GM19438 (cell line): Measurements from ENCODE around the gene ENOSF1.
"Not testable (repeated sequence)": the region's sequence is repeated elsewhere in the genome, so short reads cannot be mapped to it uniquely, and the experiment has no call there.

ENCODE experiments used
- ATAC-seq: cut with Tn5 transposase; IDR thresholded peaks from one replicate; pipeline ENCODE4 v1.9.1; 2021; ENCODE audit warnings: low read depth; ENCODE audit not compliant: unreplicated experiment

The ENOSF1 gene

DNA sequence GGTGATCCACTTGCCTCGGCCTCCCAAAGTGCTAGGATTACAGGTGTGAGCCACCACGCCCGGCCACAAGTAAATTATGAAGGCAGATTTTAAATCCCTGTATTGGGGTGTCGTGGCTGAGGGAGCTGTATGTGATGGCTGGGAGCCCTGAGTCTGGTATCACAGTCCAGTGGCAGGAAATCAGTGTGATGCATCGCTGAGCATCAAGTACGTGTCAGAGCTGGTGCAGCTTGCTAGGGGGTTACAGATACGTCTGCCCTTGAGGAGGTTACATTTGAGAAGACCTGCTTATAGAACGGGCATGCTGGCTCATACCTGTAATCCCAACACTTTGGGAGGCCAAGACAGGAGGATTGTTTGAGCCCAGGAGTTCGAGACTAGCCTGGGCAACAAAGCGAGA, 4.3 kb downstream of the ENOSF1 start:
- ATAC-seq: no peak

DNA sequence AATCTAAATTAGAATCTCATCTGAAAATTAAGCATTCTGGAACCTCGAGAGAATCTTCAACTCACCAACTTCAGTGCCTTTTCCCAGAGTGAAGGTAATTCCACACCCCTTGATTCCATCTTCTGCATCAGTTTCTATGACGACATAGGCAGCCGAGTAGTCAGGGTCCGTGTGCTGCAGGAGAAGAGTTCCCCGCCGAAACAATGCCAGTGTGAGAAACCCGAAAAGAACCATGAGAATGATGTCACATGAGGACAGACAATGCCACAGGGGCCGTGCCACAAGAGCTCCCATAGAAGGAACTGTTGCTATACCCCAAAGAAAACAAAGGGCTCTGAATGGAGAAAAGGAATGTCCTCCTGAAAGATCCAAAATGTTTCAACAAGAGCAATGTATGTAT, 6.0 kb downstream of the ENOSF1 start:
- ATAC-seq: no peak

DNA sequence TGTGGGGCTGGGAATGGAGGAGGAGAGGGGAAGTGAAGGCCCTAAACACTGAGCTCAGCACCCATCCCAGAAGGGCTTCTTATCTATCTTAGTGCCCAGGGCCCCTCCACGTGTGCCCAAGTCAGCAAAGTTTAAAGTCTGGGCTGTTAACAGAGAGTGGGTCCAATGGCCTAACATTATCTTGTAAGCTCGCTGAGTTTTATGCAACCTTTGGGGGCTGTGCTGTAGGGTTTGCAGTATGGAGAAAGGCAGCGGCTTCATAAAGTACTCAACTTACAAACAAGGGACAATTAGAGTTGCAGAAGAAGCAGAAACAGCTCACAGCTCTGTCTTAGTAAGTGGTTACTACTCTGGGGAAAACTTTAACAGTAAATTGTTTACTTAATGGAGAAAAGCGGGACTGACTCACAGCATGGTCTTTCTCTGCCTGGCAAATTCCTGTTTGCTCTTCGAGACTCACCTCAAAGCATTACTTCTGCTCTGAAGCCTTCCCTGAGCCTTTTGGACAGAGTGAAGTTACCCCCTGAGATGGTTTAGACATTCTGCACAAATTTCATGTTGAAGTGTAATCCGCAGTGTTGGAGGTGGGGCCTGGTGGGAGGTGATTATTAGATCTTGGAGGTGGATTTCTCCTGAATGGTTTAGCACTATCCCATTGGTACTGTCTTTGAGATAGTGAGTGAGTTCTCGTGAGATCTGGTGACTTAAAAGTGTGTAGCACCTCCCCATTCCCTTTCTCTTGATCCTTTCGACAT, 9.0 kb downstream of the ENOSF1 start:
- no peak for ATAC-seq

DNA sequence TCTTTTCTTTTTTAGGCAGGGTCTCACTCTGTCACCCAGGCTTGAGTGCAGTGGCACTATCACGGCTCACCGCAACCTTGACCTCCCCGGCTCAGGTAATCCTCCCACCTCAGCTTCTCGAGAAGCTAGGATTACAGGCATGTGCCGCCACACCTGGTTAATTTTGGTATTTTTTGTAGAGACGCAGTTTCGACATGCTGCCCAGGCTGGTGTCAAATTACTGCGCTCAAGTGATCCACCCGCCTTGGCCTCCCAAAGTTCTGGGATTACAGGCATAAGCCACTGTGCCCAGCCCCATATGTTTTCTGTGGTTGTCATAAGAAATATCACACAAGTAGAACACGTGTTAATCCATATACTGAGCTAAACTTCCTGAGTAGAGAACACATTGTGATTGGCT, 14.6 kb downstream of the ENOSF1 start:
- no peak for ATAC-seq

DNA sequence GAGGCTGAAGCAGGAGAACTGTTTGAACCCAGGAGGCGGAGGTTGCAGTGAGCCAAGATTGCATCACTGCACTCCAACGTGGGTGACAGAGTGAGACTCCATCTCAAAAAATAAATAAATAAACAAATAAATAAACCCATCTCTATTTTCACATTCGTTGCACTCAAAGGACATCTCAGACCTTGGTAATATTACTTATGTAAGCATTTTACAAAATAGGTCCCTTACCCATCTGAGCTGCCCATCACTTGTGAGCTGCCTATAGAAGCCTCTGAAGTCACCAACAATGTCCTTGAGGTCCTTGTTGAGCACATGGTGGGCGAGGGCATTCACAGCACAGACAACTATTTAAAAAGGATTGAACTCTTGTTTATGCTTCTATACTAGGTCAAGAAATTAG, 15.4 kb downstream of the ENOSF1 start:
- no peak for ATAC-seq

DNA sequence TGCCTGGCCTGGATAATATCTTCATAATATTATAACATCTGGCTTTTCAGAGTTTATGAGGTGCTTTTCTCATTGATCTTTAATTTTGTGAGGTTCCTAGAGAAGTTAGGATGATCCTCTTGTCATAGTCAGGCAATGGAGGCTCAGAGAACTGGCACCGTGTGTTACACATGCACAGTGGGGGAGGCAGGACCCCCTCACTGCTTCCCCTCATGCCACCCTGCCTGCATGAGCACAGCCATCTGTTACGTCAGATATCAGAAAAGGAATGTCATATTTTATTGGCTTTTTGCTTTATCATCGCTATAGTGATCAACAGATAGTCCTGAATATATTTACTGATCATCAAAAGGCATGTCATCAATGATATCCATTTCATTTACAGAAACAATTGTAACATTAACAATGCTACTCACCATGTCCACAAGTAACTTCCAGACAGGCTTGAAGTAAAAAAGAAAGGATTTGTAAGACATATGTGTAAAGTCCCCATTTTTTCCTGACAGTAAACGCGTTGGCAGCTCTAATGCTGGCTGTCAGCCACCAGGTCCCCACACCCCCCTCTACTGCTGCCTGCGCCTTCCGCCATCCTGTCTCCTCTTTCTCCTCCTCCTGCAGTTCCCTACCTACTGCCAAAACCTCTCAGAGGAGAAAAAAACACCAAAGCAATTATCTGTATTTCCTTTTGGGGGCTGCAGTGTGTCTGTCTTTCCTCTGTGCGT, 18.8 kb downstream of the ENOSF1 start:
- no peak for ATAC-seq

DNA sequence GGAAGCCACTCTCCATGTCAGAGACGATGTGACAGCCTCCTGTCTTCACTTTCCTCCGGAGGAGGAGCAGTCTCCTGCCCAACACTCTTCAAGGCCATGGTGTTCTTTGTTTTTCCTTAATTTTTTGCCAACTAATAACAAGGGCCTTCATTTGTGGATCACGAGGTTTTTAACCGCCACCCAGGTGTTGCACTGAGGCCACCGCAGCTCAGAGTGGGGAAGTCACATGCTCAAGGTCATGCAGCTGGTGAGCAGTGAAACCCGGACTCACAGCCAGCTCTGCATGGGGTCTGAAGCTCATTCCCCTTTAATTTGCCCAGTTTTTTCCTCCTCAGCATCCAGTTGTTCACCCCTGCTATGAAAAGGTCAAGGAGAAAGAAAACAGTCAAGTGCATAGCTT, 19.6 kb downstream of the ENOSF1 start:
- no peak for ATAC-seq

DNA sequence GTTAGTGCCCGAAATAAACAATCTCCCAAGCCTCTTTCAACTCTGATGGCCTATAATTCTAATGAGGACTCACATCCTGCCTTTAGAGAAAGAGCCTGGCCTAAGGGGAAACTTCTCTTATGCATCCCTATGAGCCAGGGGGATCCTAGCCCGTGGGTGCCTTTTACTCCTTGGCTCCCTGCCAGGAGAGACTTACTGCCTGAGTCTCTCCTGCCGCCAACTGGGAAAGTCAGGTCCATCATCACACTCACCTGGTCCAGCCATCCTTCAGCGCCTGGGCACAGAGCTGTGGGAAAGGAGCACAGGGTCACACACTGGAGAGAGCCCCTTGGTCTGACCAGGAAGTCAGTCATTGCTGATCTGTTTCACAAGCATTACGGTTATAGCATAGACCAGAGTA, 24.1 kb downstream of the ENOSF1 start:
- no peak for ATAC-seq

DNA sequence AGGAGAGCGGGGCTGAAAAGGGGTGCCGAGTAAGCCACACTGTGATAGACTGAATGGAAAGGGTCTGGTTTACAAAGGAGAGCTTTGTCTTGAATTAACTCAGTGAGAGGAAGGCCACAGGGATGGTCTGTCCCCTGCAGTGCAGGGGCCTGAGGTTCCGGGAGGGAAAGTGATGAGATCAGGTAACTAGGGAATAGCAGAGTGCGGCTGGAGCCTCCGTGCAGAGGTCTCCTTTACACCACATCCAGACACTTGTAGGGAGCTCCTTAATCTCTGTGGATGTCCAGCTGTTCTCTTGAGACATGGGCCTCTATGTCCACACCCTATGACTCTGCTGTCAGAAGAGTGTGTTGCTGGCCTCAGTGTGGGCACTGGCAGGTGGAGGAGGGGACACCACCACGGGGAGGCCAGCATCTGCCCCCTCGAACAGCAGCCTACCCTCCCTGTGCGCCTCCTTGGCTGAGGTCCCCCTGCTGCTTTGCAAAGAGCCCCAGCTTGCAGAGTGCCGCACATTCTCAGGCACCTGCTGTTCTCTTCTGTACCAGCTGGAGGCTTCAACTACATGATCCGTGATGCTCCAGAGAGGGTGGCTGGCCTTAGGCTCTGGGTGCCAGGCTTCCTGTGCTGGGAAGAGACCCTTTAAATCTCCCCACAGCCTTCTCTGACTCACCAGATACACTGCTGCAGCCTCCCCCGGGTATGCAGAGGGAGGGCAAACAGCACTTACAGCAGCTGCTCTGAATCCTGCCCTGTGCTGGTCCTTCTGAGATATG, 25.9 kb downstream of the ENOSF1 start:
- ATAC-seq: no peak

DNA sequence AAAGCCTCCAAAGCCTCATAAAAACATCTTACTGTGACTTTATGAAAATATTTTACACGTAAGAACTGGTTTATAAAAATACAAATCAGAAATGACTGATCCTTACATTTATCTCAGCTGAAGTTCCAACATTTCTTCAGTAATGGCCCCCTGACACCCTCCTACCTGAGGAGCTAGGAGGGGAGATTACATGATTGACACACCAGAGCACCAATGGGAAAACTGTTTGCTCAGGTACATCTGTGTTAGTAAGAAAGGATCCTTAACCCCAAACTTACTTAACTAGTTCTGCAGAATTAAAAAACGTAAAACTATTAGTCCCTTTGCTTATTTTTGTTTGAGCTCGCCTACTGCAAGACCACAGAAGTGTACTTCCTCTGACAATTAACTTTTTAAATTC, 27.0 kb downstream of the ENOSF1 start:
- no peak for ATAC-seq

DNA sequence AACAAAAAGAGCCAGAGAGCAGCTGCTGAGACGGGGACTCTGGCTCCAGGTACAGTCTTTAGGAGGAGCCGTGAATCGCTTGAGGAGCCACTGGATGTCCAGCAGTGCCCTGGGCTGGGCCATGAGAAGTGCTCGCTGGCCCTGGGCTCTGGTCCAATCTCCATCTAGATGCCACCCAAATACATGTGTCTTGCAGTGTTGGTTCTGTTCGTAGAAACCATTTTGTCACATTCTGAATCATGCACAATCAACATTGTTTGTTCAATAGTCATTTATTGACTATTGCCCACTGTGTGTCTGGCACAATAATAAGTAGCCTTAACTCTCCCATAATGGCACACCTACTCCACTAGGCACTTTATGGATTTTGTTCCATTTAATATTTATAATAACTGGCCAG, 28.9 kb downstream of the ENOSF1 start:
- ATAC-seq: no peak

DNA sequence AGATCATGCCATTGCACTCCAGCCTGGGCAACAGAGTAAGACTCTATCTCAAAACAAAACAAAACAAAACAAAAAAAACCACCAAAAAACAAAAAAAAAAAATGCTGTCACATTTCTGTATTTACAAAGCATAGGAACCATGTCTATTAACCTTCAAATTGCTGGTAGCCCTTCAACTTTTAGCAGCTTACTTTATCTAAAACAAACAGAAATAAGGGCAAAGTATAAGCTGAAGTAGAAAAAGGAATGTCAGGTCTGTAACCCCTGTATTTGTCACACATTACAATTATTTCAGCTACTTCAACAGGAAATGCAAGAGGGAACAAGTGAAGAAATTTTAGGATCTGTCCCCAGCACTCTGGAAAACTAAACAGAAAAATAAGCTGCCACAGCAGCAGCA, 29.6 kb downstream of the ENOSF1 start:
- ATAC-seq: no peak

DNA sequence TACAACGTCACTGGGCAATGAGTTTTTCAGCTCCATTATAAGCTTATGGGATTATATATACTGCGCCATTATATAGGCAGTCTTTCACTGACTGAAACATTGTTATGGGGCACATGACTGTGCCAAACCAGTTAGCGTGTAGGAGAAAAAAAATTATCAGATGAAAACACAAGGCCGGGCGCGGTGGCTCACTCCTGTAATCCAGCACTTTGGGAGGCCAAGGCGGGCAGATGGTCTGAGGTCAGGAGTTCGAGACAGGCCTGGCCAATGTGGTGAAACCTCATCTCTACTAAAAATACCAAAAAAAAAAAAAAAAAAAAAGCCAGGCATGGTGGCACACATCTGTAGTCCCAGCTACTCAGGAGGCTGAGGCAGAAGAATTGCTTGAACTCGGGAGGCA, 30.0 kb downstream of the ENOSF1 start:
- not testable (repeated sequence) for ATAC-seq

DNA sequence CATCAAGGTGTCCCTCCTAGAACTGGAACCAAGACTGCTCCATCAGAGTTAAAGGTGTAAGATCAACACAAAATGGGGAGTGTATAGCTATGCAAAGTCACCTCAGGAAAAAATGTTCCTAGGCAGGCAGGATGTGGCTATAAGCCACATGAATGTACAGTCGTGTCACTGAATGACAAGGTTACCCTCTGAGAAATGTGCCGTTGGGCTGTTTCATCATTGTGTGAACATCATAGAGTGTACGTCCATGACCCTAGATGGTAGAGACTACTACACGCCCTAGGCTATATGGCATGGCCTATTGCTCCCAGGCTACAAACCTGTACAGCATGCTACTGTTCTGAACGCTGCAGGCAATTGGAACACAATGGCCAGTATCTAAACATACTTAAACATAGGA, 30.4 kb downstream of the ENOSF1 start:
- no peak for ATAC-seq

DNA sequence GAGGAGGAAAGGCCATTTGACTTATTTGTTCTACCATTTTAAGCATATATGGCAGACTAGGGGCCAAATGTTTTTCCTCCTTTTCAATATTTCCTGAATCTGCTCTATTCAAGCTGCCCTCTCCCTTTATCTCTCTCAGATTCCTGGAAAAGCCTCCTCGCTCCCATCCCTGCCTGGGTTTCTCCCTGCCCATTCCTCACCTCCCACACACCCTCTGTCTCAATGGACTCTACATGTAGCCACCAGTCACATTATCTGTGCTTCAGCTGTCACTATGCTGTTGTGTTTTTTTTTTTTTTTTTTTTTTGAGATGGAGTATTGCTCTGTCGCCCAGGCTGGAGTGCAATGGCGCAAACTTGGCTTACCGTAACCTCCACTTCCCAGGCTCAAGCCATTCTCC, 32.0 kb downstream of the ENOSF1 start:
- ATAC-seq: no peak

DNA sequence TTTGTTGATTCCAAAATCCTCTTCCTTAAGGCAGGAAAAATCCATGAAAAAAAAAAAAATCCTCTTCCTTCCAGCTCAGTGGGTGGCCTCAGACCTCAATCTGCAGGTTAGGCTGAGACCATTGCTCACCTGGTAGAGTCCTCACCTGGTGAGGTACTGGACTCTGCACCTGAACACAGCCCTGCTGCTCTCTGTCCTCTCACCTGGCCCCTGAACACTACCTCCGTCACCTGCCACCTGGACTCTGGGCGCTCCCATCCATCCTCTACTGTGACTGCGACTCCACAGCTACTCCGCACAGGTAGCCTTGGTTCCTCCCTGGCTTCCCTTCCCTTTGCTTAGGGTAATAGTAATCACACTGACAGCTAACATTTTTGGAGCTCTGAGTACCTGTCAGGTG, 32.9 kb downstream of the ENOSF1 start:
- no peak for ATAC-seq

DNA sequence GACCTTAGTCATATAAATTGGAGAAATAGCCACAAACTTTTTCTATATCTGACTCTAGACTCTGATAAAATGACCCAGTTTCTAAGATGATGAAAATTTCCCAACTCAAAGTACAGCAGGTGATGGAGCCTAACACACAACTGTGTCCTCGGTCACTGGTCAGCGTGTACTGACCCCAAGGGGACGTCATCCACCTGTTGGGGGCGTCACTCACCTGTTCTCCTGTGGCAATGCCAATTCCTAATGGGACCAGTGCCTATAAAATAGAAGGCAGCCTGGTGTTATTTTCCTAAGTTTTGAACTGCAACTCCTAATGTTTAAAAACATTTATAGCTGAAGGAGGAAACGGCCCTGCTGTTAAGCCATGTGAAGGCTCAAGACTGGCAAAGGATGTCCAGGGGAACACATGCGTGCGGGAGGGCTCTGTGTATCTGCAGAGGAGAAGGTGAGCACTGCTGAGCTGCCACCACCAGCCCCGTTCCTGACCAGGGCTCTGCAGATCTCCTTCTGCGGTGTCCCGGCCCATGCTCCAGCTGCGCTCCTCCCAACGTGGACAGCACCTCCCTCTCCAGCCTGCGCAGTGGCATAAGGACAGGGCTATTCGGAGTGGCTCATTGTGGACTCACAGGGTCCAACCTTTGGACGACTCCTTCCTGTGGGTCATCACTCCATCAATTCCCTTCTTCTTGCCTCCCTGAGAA, 33.8 kb downstream of the ENOSF1 start:
- ATAC-seq: no peak

DNA sequence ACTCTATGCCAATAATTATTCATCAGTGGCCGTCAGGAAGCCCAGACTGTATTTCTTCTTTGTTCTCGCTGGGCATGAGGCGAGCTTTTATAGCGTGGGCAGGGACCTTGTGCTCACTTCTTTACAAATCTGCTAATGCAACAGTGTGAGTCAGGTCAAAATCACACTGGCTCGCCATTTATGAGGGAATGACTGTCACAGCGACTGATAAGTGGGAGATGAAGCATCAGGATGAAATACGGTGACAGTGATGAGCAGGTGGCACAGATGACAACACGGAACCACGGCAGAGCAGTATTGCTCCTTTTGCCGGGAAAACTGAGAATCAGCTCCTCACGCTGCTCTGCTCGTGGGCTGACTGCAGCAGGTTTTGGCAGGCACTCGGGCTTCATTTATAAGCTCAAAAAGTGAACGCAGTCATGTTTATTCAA, 34.5 kb downstream of the ENOSF1 start:
- no peak for ATAC-seq

DNA sequence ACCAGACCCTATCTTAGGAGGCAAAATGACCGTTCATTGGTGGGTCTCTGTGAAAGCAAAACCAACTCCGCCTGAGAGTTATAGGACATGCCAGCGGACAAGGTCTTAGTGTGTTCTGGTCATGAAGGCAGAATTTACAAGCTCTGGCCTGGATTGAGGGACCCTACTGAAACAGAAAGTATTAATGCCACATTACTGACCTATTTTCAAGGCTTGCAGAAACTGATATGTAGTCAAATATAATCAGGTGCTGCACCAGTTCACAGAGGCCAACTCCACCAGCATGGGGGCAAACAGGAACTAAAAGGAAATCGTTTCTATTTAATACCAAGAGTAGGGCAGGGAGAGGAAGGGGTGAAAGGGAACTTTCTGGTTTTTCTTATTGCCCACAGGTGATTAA, 35.3 kb downstream of the ENOSF1 start:
- ATAC-seq: no peak

DNA sequence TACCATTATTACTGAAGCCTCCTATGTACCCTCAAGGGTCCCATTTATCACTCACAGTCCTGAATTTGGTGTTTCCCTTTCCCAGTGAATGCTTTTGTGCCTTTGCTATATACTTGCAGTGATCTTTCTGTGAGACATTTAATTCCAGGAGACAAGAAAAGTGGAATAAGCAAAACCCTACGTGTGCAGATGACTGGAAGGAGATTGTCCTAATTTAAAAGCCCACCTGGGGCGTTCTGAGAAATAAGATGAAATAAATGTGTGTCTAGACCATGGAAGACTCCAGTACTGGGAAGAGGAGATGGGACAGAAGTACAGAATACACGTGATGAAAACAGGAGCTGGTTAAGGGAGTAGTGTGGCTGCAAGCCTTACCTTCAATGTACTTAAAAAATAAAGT, 35.7 kb downstream of the ENOSF1 start:
- no peak for ATAC-seq

DNA sequence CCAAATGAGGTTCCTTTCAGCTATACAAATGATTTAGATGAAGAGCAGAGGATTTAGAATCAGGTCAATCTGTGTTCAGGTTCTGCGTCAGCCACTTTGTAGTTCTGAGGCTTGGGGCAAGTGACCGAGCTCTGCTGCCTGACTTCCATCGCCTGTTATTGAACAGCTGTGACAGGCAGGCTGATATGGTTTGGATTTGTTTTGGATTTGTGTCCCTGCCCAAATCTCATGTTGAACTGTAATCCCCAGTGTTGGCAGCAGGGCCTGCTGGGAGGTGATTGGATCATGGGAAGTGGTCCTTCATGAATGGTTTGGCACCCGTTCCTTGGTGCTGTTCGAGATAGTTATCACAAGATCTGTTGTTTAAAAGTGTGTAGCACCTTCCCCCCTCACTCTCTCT, 36.4 kb downstream of the ENOSF1 start:
- ATAC-seq: no peak
